SK-N-SH (cell line): ENCODE results near the gene ADAMTS14.

ENCODE experiments used
- EZH2phosphoT487 ChIP-seq: fragments of 200-600 bp; sonication (generic); IDR thresholded peaks from 2 replicates; pipeline ENCODE4 v1.6.1; 2017; ENCODE audit warnings: low read depth, mixed run types, mild to moderate bottlenecking, antibody characterized with exemption, moderate library complexity, borderline replicate concordance
- NFIC ChIP-seq: IDR thresholded peaks from 2 replicates; pipeline ENCODE4 v1.4.0; 2012; ENCODE audit warnings: borderline replicate concordance
- POLR2AphosphoS5 ChIP-seq: IDR thresholded peaks from 2 replicates; pipeline ENCODE4 v1.6.1; 2012; ENCODE audit warnings: low read depth, low read length
- SIN3A ChIP-seq: IDR thresholded peaks from 2 replicates; pipeline ENCODE4 v1.6.1; 2012; ENCODE audit warnings: low read depth, mild to moderate bottlenecking, low read length, moderate library complexity, borderline replicate concordance
- TAF1 ChIP-seq: IDR thresholded peaks from 2 replicates; pipeline ENCODE4 v1.6.1; 2012; ENCODE audit warnings: low read depth, mild to moderate bottlenecking, low read length, moderate library complexity, borderline replicate concordance
- TF ChIP-seq, protein P1 (sequence below): fragments of 200-600 bp; sonication (generic); IDR thresholded peaks from 2 replicates; pipeline ENCODE4 v1.6.1; 2017; ENCODE audit warnings: antibody characterized with exemption, mild to moderate bottlenecking, moderate library complexity

DNA sequence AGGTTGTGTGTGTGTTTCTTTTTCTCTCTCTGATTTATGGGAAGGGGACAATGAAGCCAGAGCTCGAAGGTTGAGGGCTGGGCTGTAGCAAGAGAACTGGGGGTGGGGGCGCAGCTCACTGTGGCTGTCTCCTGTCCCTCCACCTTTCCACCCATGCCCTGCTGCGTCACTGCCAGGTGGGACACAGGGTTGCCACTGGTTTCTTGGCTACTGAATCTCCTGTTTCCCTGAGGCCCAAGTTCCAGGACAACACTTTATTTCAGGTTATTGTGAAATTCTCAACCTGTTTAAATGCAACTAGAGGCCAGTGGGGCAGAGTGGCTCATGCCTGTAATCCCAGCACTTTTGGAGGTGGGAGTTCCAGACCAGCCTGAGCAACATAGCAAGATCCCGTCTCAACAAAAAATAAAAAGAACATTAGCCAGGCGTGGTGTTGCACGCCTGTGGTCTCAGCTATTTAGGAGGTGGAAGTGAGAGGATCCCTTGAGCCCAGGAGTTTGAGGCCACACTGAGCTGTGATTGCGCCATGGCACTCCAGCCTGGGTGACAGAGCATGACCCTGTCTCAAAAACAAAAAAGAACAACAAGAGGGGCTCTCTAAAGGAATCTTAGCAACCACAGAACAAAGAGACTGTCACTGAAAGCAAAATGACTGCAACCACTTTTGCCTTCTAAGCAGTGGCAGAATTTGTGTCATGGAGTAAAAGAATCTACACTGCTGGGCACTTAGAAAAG, 90.3 kb downstream of the ADAMTS14 start:
- TF ChIP-seq TAF1 (no peak), EZH2phosphoT487 (no peak), NFIC (no peak), SIN3A (no peak), POLR2AphosphoS5 (no peak)
- TF ChIP-seq, protein P1, sequence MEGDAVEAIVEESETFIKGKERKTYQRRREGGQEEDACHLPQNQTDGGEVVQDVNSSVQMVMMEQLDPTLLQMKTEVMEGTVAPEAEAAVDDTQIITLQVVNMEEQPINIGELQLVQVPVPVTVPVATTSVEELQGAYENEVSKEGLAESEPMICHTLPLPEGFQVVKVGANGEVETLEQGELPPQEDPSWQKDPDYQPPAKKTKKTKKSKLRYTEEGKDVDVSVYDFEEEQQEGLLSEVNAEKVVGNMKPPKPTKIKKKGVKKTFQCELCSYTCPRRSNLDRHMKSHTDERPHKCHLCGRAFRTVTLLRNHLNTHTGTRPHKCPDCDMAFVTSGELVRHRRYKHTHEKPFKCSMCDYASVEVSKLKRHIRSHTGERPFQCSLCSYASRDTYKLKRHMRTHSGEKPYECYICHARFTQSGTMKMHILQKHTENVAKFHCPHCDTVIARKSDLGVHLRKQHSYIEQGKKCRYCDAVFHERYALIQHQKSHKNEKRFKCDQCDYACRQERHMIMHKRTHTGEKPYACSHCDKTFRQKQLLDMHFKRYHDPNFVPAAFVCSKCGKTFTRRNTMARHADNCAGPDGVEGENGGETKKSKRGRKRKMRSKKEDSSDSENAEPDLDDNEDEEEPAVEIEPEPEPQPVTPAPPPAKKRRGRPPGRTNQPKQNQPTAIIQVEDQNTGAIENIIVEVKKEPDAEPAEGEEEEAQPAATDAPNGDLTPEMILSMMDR: no peak
